ENCODE measurements around the gene NCOA3. TPM values are rescaled to one million over a fixed set of nuclear protein-coding genes. Genes with fewer than 3 reads are reported as not detected.

Gene NCOA3
- total and polyA plus RNA-seq, 2 of the 8 experiments (the other 6 are each of a cell fraction or from before 2014, with no cell fraction given): 7.9 to 24.7 TPM

GRCh38 chr20:47481330-47482216 lies 20.1 kb upstream of the NCOA3 start (continued):
- no peak for TF ChIP-seq KDM4A (IDR thresholded peaks at IDR 0.05; ENCODE audit: low read depth, low read length, severe bottlenecking)
- no peak for TF ChIP-seq RBBP5 (IDR thresholded peaks at IDR 0.05; ENCODE audit: borderline replicate concordance, low read depth, low read length)
- TF ChIP-seq ZNF274 (IDR thresholded peaks at IDR 0.05; ENCODE audit: borderline replicate concordance, extremely low read depth, low read length): no peak
